AG04450 (cell line): ENCODE measurements around the gene DNM2. TPM values are rescaled to one million over a fixed set of nuclear protein-coding genes. Genes with fewer than 3 reads are reported as not detected.

Source experiments
- CTCF ChIA-PET: fragments of 300-600, 350-600 bp; formaldehyde crosslinking; extraction: SDS; loops from one replicate; lab custom pipeline; 2022; ENCODE audit warnings: antibody characterized with exemption, inconsistent platforms; lab: Charles Lee
- POLR2A ChIA-PET: fragments of 350-600 bp; formaldehyde crosslinking; extraction: SDS; loops from one replicate; lab custom pipeline; 2021; ENCODE audit warnings: antibody characterized with exemption, inconsistent platforms; lab: Yijun Ruan, JAX
- DNase-seq: peaks from one replicate; pipeline ENCODE4 v3.0.0-alpha.2; 2011; ENCODE audit warnings: low read depth, low spot score
- H3K27ac ChIP-seq: one replicate; pipeline ENCODE4 v1.5.1; 2012; ENCODE audit warnings: low read depth, low read length, control low read depth
- H3K27me3 ChIP-seq: one replicate; pipeline ENCODE4 v1.6.0; 2012; ENCODE audit warnings: low read length; ENCODE audit not compliant: control insufficient read depth, insufficient read depth
- H3K4me3 ChIP-seq: 2 replicates; pipeline ENCODE4 v1.5.1; 2011; ENCODE audit warnings: mild to moderate bottlenecking, low read depth, low read length, control low read depth
- H3K9me3 ChIP-seq: 2 replicates; pipeline ENCODE4 v1.5.1; 2012; ENCODE audit warnings: low read length; ENCODE audit not compliant: control insufficient read depth, insufficient read depth
- polyA plus RNA-seq: library from polyadenylated mRNA; depleted of rRNA; stranded (reverse); fragments of >200 nt; gene quantifications from 2 replicates; pipeline ENCODE4 v1.2.3, GENCODE V29; 2011
- TF ChIP-seq, protein P1 (sequence below): IDR thresholded peaks from 2 replicates; pipeline ENCODE4 v1.5.1; 2011; ENCODE audit warnings: low read depth, low read length, control low read depth, inconsistent platforms

DNM2 gene
- polyA plus RNA-seq, 1 experiment = 36.9 TPM

- no peak overlapping the region for H3K27ac ChIP-seq
- H3K4me3 ChIP-seq = no peak overlapping the region
- POLR2A ChIA-PET = no interaction called here
Measured at GRCh38 chr19:10723591-10723990, 5.7 kb downstream of the DNM2 start.

GRCh38 chr19:10724573-10725071 lies 6.7 kb downstream of the DNM2 start:
- TF ChIP-seq, protein P1, sequence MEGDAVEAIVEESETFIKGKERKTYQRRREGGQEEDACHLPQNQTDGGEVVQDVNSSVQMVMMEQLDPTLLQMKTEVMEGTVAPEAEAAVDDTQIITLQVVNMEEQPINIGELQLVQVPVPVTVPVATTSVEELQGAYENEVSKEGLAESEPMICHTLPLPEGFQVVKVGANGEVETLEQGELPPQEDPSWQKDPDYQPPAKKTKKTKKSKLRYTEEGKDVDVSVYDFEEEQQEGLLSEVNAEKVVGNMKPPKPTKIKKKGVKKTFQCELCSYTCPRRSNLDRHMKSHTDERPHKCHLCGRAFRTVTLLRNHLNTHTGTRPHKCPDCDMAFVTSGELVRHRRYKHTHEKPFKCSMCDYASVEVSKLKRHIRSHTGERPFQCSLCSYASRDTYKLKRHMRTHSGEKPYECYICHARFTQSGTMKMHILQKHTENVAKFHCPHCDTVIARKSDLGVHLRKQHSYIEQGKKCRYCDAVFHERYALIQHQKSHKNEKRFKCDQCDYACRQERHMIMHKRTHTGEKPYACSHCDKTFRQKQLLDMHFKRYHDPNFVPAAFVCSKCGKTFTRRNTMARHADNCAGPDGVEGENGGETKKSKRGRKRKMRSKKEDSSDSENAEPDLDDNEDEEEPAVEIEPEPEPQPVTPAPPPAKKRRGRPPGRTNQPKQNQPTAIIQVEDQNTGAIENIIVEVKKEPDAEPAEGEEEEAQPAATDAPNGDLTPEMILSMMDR = no peak
- DNase-seq = no peak
- CTCF ChIA-PET = no interaction called here
- H3K27me3 ChIP-seq = no peaks in the 10 kb centered on the region
- H3K9me3 ChIP-seq = peaks cover 3% of the 10 kb centered on the region; the same call in 1 of the 2 replicates
- no peak overlapping the region for H3K4me3 ChIP-seq
- POLR2A ChIA-PET = no interaction called here
- peak overlapping the region; percentile 11 for H3K27ac ChIP-seq

More at GRCh38 chr19:10723591-10723990, 5.7 kb downstream of the DNM2 start:
- no peaks in the 10 kb centered on the region for H3K27me3 ChIP-seq
- no peaks in the 10 kb centered on the region for H3K9me3 ChIP-seq
- DNase-seq = no peak
- TF ChIP-seq, protein P1 = no peak
- CTCF ChIA-PET = no interaction called here

DNA sequence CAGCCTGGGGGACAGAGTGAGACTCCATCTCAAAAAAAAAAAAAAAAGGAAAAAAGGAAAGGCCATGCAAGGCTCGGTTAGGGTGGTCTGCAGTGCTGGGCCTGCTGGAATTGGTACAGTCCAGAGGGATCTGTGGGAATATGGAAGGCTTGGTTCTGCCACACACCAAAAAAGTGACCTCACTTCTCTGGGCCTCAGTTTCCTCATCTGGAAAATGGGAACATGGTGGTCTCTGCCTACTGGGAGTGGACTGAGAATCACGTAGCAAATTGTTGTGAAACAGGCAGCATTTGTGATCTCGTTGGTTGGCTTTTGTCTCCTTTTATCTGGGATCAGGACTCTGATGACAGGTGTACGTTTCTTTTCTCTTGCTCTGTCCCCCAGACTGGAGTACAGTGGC lies 7.5 kb downstream of the DNM2 start:
- TF ChIP-seq, protein P1 = no peak
- H3K27ac ChIP-seq = no peak overlapping the region
- peaks cover 3% of the 10 kb centered on the region; the same call in 1 of the 2 replicates for H3K9me3 ChIP-seq
- no peak for DNase-seq
- POLR2A ChIA-PET = no interaction called here
- CTCF ChIA-PET = no interaction called here
- H3K4me3 ChIP-seq = no peak overlapping the region
- H3K27me3 ChIP-seq = no peaks in the 10 kb centered on the region

- POLR2A ChIA-PET = no interaction called here
- DNase-seq = no peak
- Histone ChIP-seq H3K9me3 (peaks cover 3% of the 10 kb centered on the region; the same call in 1 of the 2 replicates), H3K4me3 (no peak overlapping the region), H3K27me3 (no peaks in the 10 kb centered on the region), H3K27ac (no peak overlapping the region)
- TF ChIP-seq, protein P1 = no peak
- CTCF ChIA-PET = no interaction called here
Measured at GRCh38 chr19:10726268-10726667, 8.4 kb downstream of the DNM2 start.

GRCh38 chr19:10727685-10728201 lies 9.9 kb downstream of the DNM2 start:
- no peak overlapping the region for H3K27ac ChIP-seq
- no peak for DNase-seq
- TF ChIP-seq, protein P1 = no peak
- H3K4me3 ChIP-seq = no peak overlapping the region
- H3K9me3 ChIP-seq = peaks cover 3% of the 10 kb centered on the region; the same call in 1 of the 2 replicates
- POLR2A ChIA-PET = interaction anchor here (0.6 kb wide), 1 partner anchor 23 kb away, joined by 3 read pairs; no protein-coding TSS in a partner anchor
- CTCF ChIA-PET = interaction anchor here (0.6 kb wide), 1 partner anchor 292 kb away, joined by 3 read pairs; no protein-coding TSS in a partner anchor
- H3K27me3 ChIP-seq = no peaks in the 10 kb centered on the region
